Testis (tissue), 3 donors: ENCODE results near the gene CFAP46. TPM values are rescaled to one million over a fixed set of nuclear protein-coding genes. Genes with fewer than 3 reads are reported as not detected.
"Not testable (repeated sequence)": the region's sequence is repeated elsewhere in the genome, so short reads cannot be mapped to it uniquely, and the experiment has no call there.

Experiments used
- DNase-seq: peaks from one replicate; pipeline ENCODE4 v3.0.0-alpha.2; 2019
- H3K27ac ChIP-seq, 2 donors: fragments of 200-600 bp; sonication (generic); one replicate each; pipeline ENCODE4 v1.5.1; 2019
- H3K27me3 ChIP-seq: fragments of 200-600 bp; sonication (generic); one replicate; pipeline ENCODE4 v1.5.1; 2019
- H3K36me3 ChIP-seq: fragments of 200-600 bp; sonication (generic); one replicate; pipeline ENCODE4 v1.5.1; 2017; ENCODE audit warnings: low read depth; ENCODE audit errors: missing control alignments
- H3K4me1 ChIP-seq: fragments of 200-600 bp; sonication (generic); one replicate; pipeline ENCODE4 v1.5.1; 2019
- H3K4me3 ChIP-seq, 2 donors: fragments of 200-600 bp; sonication (generic); one replicate each; pipeline ENCODE4 v1.5.1; 2017 to 2019
- H3K9me3 ChIP-seq: fragments of 200-600 bp; sonication (generic); one replicate; pipeline ENCODE4 v1.5.1; 2017
- CTCF ChIP-seq, 3 experiments: fragments of 450-650 bp in 2 of 3; fragments of 200-600 bp in 1 of 3; sonication (generic) in 1 of 3; IDR thresholded peaks; one replicate each; pipeline ENCODE4 v1.5.1; 2016 to 2019; ENCODE audit warnings: antibody characterized with exemption in 3 of 3, mild to moderate bottlenecking in 2 of 3, moderate library complexity in 1 of 3
- POLR2A ChIP-seq: fragments of 450-650 bp; IDR thresholded peaks from one replicate; pipeline ENCODE4 v1.6.1; 2017; ENCODE audit warnings: antibody characterized with exemption, mild to moderate bottlenecking, moderate library complexity
- WGBS, 2 donors: methylation state at CpG; one replicate each; pipeline ENCODE4 v1.1.5; 2018; 5-methylcytosine and 5-hydroxymethylcytosine counted together
- intact Hi-C: fragments of 100-400 bp; cut with DNase I; formaldehyde crosslinking; loops from one replicate; pipeline ENCODE4 v1.15.1; 2023; ENCODE audit warnings: low total_unique reads
- polyA plus RNA-seq: library from polyadenylated mRNA; stranded (reverse); fragments of 350-450 nt; fragmentation: Illumina TruSeq; extraction: RNeasy Lipid Tissue Mini Kit (QIAGEN cat#74804); gene quantifications from one replicate; pipeline ENCODE4 v1.2.3, GENCODE V29; 2014; ENCODE audit warnings: low read depth, low replicate concordance; ENCODE audit not compliant: insufficient read depth
- total RNA-seq, 2 donors: library from RNA; depleted of rRNA; stranded (reverse); fragments of >200 nt; gene quantifications; one replicate each; pipeline ENCODE4 v1.2.3, GENCODE V29; 2016

The CFAP46 gene
- total and polyA plus RNA-seq, 3 donors from 2014 or later: 36.0 to 67.6 (median 59.0) TPM

DNA sequence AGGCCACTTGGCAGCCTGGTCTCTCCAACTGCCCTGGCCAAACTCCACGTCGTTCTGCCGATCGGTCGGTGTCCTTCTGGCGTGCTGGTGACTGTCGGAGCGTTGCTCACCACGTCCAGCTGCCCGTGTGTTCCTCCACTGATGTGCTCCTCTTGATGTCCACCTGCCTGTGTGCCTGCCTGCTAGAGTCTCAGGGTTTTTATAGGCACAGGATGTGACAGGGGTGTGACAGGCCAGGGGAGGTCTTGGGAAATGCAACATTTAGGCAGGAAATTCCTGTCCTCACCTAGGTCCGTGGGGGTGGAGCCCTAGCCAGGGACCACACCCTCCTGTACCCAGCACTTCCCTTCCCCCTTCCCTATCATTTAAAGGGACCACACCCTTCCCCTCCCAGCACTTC, 25.2 kb upstream of the CFAP46 start:
- WGBS, 2 donors: 34 to 39% methylated on average over 11 of the region's 11 CpGs
- Histone ChIP-seq H3K9me3 (no peaks in the 10 kb centered on the region), H3K27me3 (no peaks in the 10 kb centered on the region), H3K4me1 (no peaks in the 10 kb centered on the region), H3K27ac (no peak overlapping the region), H3K36me3 (no peaks in the 10 kb centered on the region), H3K4me3 (no peak overlapping the region)
- no peak for DNase-seq
- intact Hi-C loops: no loop called here
- no peak for TF ChIP-seq POLR2A
- TF ChIP-seq CTCF (IDR thresholded peaks at IDR 0.05): no peak

DNA sequence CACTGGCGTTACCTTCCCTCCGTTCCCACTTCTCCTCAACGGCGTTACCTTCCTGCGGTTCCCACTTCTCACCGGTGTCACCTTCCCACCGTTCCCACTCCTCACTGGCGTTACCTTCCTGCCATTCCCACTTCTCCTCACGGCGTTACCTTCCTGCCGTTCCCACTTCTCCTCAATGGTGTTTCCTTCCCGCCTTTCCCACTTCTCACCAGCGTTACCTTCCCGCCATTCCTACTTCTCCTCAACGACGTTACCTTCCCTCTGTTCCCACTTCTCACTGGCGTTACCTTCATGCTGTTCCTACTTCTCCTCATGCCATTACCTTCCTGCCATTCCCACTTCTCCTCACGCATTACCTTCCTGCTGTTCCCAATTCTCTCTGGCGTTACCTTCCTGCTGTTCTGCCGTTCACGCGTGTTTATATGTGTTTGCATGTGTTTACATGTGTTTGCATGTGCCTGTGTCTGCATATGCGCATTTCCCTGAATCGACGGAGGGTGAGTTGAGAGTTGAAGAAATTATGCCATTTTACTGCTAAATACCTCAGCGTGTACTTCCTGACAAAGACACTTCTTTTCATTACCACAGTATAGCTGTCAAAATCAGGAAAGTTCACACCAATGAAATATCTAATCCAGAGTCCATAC, 23.2 kb upstream of the CFAP46 start:
- intact Hi-C loops: no loop called here

DNA sequence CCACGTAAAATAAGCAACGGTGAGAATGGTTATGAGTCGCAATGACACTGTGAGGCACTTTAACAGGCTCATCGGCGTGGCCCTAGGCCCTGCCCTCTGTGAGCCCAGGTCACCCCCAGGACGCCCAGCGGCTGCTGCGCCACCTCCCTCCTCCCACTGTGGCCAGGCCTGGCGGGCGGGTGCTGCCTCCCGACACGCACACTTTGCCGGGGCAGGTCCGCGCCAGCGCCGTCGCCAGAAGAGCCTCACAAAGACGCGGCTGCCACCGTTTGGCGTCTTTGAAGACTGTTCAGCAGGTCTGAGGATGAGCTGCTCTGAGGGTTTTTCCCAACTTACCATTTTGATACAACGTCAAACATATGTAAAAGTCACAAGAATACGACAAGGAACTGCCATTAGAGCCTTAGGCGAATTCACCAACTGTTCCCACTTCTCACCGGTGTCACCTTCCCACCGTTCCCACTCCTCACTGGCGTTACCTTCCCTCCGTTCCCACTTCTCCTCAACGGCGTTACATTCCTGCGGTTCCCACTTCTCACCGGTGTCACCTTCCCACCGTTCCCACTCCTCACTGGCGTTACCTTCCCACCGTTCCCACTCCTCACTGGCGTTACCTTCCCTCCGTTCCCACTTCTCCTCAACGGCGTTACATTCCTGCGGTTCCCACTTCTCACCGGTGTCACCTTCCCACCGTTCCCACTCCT, 22.5 kb upstream of the CFAP46 start:
- intact Hi-C loops, H3K9me3 ChIP-seq, H3K27me3 ChIP-seq, H3K4me1 ChIP-seq, H3K36me3 ChIP-seq, DNase-seq: not testable (repeated sequence)
- H3K27ac ChIP-seq: peak overlapping the region in 1 of 2 donors; percentile 41
- WGBS, 2 donors: 34 to 59% methylated on average over 40 to 43 of the region's 43 CpGs
- peak overlapping the region; percentile 36 to 46 for H3K4me3 ChIP-seq

More for the DNA sequence above, 23.2 kb upstream of the CFAP46 start:
- H3K27ac ChIP-seq: no peak overlapping the region
- H3K36me3 ChIP-seq: no peaks in the 10 kb centered on the region
- H3K4me1 ChIP-seq: no peaks in the 10 kb centered on the region
- no peaks in the 10 kb centered on the region for H3K27me3 ChIP-seq
- H3K9me3 ChIP-seq: no peaks in the 10 kb centered on the region
- peak; percentile 30 for DNase-seq
- TF ChIP-seq CTCF (IDR thresholded peaks at IDR 0.05): no peak
- TF ChIP-seq POLR2A: no peak
- 46 to 65% methylated on average over 26 of the region's 26 CpGs for WGBS, 2 donors
- H3K4me3 ChIP-seq: peak overlapping the region in 1 of 2 donors; percentile 46

DNA sequence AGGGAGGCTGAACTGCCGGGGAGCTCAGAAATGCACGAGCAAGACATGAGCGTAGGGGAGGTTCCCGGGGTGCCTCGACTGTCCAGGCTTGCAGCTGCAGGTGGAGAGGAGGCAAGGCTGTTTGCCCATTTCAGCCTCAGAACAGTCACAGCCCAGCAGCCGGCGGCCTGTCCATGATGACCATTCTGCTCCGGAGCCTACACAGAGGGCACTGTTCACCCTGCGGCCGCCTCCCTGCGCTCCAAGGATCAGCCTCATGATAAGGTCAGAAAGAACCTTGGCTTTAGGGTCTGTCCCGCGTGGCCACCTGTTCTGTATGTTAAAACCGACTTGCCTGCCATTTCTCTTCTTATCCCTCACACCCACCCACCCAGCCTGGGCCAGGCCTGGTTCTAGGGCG, 21.9 kb upstream of the CFAP46 start:
- Histone ChIP-seq H3K4me1 (no peaks in the 10 kb centered on the region), H3K27me3 (no peaks in the 10 kb centered on the region), H3K4me3 (peak overlapping the region in 1 of 2 donors; percentile 36), H3K9me3 (no peaks in the 10 kb centered on the region), H3K27ac (peak overlapping the region in 1 of 2 donors; percentile 41), H3K36me3 (no peaks in the 10 kb centered on the region)
- intact Hi-C loops: no loop called here
- 85% methylated on average over 10 to 15 of the region's 15 CpGs for WGBS, 2 donors
- DNase-seq: no peak
- no peak for TF ChIP-seq POLR2A
- no peak for TF ChIP-seq CTCF (IDR thresholded peaks at IDR 0.05)

GRCh38 chr10:132963430-132963960, 21.1 kb upstream of the CFAP46 start:
- no peak for DNase-seq
- no peaks in the 10 kb centered on the region for H3K4me1 ChIP-seq
- 95 to 99% methylated on average over 14 of the region's 14 CpGs for WGBS, 2 donors

More at GRCh38 chr10:132963430-132963960, 21.1 kb upstream of the CFAP46 start:
- intact Hi-C loops: no loop called here
- TF ChIP-seq CTCF (IDR thresholded peaks at IDR 0.05) (no peak), POLR2A (no peak)
- Histone ChIP-seq H3K27ac (no peak overlapping the region), H3K4me3 (no peak overlapping the region), H3K9me3 (no peaks in the 10 kb centered on the region), H3K27me3 (no peaks in the 10 kb centered on the region), H3K36me3 (no peaks in the 10 kb centered on the region)
